Activated CD4-positive, CD25-positive, alpha-beta regulatory T cell treated with anti-CD3 and anti-CD28 coated beads, Interleukin-2, amount 50 U/mL, for 16 hours (primary cell): Measurements from ENCODE around the gene IL17RD.

Experiments
- DNase-seq: peaks from one replicate; pipeline ENCODE4 v3.0.0-alpha.2; 2020; ENCODE audit warnings: low read depth, low spot score

The IL17RD gene

GRCh38 chr3:57158813-57159738 is 6.1 kb downstream of the IL17RD start:
- no peak for DNase-seq

GRCh38 chr3:57158325-57158724 is 6.8 kb downstream of the IL17RD start:
- no peak for DNase-seq

DNA sequence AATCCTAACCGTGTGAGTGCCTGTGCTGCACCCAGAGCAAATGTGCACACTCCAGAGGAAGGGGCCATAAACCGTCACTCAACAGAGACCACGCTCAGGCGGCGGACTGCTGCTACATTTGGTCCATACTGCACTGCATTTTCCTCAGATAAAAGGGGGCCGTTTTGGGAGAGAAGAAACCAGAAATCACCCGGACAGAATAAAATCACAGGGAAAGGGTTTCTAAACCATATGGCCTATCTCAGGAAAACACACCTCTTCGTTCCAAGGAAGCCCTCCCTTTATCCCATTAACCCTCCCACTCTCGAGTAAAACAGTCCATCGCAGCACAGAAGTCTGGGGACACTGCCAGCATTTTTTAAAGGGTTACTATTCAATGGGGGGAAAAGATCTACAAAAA is 7.6 kb downstream of the IL17RD start:
- DNase-seq: no peak

GRCh38 chr3:57155310-57155643 is 9.9 kb downstream of the IL17RD start:
- DNase-seq: no peak

GRCh38 chr3:57154470-57155309 is 10.5 kb downstream of the IL17RD start:
- DNase-seq: no peak

GRCh38 chr3:57152151-57153143 is 12.7 kb downstream of the IL17RD start:
- DNase-seq: no peak

DNA sequence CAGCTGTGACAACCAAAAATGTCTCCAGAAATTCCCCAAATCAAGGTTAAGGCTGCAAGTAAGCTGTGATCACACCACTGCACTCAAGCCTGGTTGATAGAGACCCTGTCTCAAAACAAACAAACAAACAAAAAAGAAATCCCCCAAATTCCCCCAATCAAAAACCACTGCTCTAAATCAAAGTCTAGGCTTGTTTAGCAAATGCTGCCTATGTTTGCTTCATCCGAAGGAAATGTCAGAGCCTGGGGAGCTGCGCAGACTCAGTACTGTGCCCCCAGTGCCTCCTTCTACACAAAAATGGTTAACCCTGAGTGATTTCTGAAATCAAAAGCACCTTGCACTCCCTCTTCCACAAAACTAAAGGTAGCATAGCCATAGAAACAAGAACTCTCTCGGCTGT is 13.4 kb downstream of the IL17RD start:
- no peak for DNase-seq

GRCh38 chr3:57151021-57151449 is 14.1 kb downstream of the IL17RD start:
- no peak for DNase-seq

- no peak for DNase-seq
These were observed 15.0 kb downstream of the IL17RD start for GRCh38 chr3:57150113-57150581.

DNA sequence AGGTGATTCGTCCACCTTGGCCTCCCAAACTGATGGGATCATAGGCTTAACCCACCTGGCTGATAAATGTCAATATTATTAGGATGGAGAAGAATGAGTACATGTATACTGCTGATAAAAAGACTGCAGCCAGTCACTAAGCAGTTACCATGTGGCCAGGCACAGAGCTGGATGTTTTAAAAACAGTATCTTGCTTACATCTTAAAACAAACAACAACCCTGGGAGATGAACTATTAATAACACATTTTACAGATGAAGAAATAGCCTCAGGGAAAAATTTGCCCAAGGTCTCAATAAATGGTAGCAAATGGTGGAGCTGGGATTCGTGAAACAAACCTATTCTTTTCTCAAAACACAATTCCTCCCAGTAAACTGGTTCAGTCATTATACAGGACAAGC is 18.1 kb downstream of the IL17RD start:
- no peak for DNase-seq

DNA sequence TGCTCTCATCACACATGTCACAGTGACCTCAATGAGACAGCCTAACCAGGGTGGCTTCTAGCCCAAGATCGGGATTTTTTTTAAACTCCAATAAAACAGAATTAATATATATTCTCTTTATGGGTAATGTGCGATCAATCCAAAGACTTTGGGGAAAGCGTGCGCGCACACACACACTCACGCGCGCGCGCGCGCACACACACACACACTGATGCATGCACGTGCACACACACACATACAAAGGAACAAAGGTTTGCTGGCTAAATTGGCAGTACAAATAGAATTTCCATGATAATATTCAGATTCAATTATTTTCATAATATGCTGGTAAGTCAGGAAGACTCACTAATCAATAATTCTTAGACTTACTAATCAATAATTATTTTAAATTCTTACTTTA is 19.3 kb downstream of the IL17RD start:
- DNase-seq: no peak

DNA sequence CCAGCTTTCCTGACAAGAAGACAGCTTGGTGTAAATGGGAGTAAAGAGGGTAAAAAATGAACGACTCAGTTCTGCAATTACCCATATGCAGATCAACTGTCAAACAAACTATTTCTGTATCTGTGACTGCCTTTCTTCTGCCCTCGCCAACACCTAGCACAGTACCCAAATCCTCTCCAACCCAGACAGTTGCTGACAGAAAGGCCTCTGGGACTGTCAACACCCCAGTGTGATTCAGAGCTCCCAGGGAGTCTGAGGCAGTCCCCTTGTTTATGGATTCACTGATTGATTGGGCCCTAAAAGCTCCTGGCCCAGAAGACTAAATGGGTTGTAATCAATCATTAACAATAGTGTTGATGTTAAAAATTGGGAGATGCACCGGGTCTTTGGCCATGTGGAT is 20.2 kb downstream of the IL17RD start:
- no peak for DNase-seq

DNA sequence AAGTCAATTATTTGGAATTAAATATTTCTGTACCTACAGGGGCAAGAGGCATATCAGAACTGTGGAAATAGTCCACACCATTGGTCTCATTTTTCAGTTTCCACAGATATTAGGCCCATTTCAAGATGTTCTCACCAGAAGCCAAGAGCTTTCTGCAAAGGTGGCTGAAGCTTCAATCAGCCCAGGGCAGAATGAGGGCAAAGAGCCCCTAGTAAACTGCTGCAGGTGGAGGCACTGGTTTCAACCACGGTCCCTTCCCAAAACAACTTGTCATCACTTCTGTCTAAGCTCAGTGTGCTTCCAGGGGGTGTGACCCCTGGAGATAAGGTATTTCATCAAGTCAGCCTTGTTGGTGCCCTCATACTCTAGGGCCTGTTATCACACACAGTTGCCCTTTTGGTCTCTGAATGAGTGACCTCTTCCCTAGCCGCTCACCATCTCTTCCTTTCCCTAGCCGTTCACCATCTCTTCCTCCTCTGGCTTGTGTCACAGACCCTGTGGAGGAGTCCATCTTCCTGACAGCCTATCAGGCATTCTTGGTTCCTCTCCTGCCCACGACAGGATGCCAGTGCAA is 21.2 kb downstream of the IL17RD start:
- DNase-seq: no peak

DNA sequence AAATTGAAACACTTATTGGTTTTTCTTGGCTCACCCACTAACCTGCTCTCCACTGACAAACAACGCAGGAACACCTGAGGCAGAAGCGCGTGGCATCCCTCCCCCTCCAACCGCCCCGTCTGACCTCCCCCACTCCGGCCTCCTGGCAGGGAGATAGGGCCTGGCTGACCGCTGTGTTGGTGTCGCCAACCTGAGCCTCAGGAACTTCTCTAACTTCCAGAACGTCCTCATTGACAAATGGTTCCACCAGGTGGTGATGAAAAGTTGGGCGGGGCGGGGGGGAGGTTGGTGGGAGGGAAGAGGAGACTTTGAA is 22.8 kb downstream of the IL17RD start:
- no peak for DNase-seq

GRCh38 chr3:57141719-57142410 is 23.3 kb downstream of the IL17RD start:
- DNase-seq: no peak

GRCh38 chr3:57140894-57141293 is 24.3 kb downstream of the IL17RD start:
- no peak for DNase-seq

DNA sequence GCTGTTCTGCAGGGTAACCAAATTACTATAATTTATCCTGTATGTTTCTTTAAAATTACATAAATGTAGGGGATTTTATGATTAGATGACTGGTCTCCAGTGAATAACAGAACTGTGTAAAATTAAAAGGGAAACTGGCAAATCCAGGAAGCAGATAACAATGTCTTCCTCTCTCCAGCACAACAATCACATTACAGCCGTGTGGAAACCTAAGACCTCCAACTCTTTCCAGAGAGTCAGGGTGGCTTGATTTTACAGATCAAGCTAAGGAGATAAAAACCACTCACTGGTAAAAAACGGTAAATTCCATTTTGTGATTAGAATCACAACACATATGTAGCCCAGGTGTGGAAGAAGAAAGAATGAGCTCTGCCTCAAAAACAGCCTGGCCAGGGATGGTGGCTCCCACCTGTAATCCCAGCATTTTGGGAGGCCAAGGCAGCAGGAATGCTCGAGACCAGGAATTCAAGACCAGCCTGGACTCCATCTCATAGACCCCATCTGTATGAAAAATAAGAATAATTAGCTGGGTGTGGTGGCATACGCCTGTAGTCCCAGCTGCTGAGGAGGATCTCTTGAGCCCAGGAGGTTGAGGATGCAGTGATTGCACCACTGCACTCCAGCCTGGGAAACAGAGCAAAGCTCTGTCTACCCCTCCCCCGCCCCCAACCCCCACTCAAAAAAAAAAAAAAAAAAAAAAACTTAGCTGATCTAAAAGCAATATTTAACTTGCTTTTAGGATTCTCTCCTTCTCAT is 29.0 kb downstream of the IL17RD start:
- DNase-seq: no peak

- no peak for DNase-seq
These were observed 32.0 kb downstream of the IL17RD start for GRCh38 chr3:57133157-57133556.

DNA sequence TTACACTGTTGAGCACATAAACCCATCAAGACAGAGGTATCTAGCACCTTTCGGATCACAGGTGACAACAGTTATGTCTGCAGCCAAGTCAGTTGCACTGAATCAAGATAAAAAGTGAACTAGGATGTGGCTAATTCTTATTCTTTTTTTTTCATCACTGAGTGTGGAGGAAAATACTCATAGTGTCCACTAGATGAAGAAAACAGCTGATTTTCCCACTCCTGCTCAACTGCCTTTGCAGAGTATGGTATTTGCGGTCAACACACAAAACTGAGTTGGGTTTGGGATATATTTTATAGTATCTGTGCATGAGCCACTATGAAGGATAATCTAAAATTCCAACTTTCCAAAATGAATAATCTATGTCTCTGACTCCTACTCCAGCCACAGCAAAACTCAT is 32.5 kb downstream of the IL17RD start:
- DNase-seq: no peak

- no peak for DNase-seq
These were observed 34.0 kb downstream of the IL17RD start for GRCh38 chr3:57131210-57131588.
